NCI-H446 (cell line): Measurements from ENCODE around the gene ABCA3.
"Not testable (repeated sequence)": the region's sequence is repeated elsewhere in the genome, so short reads cannot be mapped to it uniquely, and the experiment has no call there.

Experiments used
- DNase-seq, 2 experiments: peaks; one replicate each; lab custom pipeline; 2025; lab: John Stamatoyannopoulos, UW

The ABCA3 gene

DNA sequence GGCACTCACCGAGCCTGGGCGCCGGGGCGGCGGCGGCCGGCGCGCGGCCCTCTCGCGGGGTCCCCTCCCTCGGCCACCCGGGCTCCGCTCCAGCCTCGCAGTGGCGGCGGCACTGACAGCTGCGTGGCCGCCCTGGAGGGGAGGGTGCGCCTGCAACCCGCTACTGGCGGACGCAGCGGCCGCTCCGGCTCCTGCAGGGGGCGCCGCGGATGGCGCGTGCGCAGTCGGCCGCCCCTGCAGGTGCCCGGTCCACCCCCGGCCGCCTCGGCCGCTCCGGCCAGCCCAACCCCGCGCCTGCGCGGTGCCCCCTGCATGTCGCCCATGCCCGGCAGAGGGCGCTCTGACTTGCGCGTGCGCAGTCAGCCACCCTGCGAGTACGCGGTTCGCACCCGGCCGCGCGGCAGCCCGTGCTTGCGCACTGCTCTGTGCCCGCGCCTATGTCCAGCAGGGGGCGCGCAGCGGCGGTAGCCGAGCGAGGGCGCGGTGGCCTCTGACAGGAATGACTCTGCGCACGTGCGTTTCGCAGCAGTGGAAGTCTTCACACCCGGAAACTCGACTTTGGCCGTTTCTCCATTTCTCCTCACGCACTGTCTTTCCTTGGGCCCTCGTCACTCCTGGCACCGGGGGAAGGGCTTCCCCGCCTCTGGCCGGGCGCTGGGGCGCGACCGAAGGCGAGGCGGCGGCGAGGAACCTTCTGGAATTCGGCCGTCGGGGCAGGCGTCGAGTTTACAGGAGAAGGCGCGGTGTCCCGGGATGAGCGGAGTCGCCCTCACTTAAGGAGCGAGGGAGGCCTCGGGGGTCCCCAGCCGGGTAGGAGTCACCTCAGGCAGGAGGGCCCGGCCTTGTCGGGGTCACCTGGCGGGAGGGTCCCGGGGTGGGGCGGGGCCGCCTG, at the start of gene ABCA3:
Gene ABCA3, minus strand, starts transcription at position 165 of the 892 bp plus-strand sequence. CDS start 14,262 bp downstream, outside the sequence.
- peak; percentile 79 to 97 for DNase-seq

DNA sequence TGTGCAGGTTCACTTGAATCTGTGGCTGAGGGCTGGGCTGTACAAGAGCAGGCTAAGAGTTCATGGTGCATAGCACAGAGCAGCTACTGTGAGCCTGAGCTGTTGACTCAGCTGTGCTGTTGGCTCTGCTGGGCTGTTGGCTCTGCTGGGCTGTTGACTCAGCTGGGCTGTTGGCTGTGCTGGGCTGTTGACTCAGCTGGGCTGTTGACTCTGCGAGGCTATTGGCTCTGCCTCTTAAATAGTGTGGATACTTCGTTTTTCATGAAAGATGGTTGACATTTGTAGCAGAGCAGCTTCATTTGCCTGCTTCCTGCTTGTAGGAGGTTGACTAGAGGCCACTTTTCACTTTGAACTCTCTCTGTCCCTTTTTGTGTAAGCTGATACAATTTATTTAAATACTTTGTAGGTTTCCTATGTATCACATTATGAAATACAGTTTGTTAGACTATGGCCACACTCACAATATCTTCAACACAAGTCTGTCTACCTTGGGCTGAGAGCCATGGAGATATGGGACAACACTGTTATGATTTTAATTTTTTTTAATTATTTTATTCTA, 48.4 kb upstream of the ABCA3 start:
- DNase-seq = peak in 1 of 2 experiments; percentile 25

DNA sequence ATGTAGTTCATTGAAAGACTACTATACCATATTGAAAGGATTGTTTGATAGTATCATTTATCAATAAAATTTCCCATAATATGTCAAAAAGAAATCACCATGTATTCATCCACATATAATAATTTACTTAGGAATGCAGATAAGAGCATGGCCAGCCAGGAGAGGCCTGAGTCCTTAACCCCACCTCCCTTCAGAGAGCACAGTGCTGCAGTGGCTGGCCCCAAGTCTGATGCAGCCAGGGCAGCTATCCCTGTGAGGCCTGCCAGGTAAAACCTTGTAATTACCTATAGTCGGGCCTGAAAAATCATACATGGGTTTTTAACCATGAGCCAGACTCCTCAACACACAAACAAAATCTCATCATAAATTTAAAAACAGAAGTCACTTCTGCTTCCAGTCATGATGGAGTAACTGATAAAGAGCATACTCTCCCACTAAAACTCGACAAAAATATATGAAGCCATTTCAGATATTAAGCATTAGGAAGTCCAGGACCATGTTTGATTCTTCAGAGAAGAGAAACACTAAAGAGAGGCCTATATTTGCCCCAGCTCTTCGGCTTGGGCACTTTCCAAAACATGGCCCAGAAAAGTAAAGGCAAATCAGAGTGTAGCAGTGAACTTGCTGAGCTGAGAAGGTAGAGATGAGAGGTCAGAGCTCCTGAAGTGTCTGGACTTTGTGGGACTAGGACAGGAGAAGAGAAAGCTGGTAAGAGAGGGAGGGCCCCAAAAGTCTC, 47.8 kb upstream of the ABCA3 start:
- no peak for DNase-seq

DNA sequence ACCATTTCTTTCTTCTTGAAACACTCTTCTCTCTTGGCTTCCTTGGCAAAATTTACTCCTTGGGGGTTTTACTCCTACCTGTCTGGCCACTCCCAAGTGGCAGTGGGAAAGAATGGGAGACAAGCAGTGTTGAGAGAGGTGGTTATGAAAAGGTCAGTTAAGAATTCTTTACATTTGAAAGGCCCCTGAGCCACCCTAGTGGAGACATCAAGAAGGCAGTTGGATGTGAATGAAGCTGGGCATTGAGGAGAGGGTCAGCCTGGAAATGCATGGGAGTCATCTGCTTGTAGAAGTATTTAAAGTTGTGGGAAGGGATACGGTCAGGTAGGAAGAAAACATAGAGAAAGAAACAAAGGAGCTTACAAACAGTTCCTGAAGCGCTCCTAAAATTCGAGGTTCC, 46.5 kb upstream of the ABCA3 start:
- DNase-seq = no peak

DNA sequence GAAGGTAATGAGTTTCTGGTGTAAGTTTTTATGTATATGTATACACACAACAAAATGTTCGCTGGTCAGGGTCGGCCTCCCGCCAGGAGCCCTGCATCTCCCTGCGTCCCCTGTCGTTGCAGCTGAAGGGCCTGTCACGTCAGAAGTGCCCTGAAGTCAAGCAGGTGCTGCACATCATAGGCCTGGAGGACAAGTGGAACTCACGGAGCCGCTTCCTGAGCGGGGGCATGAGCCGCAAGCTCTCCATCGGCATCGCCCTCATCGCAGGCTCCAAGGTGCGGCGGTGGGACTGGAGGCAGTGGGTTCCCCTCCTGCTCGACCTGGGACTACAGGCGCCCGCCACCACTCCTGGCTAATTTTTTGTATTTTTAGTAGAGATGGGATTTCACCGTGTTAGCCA, 45.5 kb upstream of the ABCA3 start:
- DNase-seq = not testable (repeated sequence)

DNA sequence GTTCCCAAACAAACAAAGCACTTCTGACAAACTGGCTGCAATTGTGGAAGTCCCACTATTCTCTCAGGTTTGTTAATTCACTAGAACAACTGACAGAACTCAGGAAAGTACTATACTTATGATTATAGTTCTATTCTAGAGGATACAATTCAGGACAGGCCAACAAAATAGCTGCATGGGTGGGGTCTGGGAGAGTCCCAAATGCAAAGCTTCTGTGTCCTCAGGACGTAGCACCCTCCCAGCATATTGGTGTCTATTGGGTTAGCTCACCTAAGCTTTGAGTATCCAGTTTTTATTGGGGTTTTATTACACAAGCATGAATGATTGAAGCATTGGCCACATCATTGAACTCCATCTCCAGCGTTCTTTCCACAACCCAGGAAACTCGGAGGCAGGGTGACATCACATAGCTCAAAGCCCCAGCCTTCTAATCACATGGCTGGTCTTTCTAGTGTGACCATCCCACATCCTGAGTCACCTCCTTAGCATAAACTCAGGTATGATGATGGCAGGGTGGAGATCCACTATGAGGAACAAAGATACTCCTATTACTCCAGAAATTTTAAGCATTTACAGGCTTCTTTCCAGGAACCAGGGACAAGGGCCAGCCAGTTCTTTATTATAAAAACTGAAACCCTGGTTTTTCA, 44.8 kb upstream of the ABCA3 start:
- DNase-seq = no peak

DNA sequence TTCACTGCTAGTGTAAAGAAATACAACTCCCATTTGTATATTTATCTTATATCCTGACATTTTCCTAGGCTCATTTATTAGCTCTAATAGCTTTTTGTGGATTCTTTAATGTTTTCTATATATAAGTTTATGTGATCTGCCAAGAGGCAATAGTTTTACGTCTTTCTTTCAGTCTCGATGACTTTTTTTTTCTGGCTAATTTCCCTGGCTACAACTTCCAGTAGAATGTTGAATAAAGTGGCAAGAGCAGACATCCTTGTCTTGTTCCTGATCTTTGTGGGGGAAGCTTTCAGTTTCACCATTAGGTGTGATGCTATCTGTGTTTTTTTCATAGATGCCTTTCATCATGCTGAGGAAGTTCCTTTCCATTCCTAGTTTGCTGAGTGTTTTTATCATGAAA, 43.9 kb upstream of the ABCA3 start:
- no peak for DNase-seq

DNA sequence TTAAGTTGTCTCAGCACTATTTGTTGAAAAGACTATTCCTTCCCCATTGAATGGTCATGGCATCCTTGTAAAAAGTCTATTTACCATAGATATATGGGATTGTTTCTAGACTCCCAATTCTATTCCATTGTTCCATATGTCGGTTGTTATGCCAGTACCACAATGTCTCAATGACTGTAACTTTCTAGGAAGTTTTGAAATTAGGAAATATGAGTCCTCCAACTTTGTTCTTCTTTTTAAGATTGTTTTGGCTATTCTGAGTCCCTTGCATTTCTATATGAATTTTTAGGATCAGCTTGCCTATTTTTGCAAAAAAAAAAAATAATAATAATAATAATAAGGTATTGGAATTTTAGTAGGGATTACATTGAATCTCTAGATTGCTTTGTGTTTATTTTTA, 43.0 kb upstream of the ABCA3 start:
- DNase-seq = no peak

DNA sequence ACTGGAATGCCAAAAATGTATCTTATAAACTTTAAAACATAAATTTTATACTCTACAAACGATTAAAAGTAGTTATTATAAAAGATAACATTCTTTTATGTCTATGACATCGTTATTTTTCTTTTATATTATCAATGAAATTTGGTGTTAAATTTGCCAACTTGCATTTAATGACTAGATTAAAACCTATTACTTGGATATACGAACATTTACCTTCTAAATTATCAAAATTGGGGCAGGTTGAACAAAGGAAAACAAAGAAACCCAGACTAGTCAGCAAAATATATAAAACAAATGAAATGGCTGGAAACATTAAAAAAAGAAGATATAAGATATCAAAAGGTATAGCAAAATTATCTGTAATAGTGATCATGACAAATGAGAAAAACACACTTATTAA, 34.1 kb upstream of the ABCA3 start:
- no peak for DNase-seq

DNA sequence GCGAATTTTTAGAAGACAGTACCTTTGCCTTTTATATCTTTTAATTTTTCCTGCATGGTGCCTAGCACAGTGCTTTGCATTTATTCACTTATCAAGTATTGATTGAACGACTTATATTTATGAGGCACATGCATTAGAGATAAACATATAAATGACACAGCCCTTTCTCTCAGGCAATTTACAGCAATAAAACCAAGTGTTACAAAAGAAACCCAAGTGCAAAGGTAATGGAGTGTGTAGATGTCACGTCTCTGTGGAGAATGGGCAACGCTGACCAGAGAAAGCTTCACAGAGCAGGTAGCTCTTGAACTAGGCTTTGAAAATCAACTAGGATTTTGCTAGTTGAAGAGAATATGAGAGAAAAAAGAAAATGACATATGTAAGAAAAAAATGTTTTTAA, 32.6 kb upstream of the ABCA3 start:
- DNase-seq = no peak

DNA sequence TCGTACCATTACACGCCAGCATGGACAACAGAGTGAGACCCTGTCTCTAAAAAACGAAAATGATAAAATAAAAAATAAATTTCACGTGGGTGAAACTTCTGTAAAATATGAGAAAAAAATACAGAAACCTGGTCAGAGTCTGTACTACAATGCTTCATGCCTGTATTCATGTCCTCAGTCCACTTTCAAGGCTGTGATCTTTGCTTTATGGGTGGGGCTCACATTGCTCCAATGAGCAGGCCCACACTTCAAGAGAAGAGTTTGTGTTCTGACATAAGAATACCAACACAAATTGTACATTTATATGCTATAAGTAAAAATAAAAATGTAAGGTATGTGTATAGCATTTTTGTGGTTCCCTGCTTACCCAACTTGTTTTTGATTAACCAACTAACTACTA, 32.2 kb upstream of the ABCA3 start:
- no peak for DNase-seq

DNA sequence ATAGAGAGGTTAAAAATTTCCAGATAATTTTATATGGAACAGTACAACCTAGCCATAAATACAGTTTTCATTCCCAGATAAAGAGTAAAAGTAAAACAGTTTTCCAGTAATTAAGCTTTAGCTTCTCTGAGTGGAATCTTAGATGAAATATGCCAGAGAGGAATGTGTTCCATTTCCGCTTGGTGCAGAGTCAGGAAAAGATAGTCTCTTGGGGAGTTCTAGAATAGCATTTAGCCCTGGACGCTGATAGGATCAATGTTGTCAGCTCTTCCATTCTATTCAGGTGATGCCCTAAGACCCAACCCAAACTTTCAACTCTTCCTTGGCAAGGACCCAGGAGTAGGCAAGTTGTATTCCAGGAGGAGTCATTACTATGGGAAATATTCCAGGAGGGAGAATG, 30.9 kb upstream of the ABCA3 start:
- no peak for DNase-seq

DNA sequence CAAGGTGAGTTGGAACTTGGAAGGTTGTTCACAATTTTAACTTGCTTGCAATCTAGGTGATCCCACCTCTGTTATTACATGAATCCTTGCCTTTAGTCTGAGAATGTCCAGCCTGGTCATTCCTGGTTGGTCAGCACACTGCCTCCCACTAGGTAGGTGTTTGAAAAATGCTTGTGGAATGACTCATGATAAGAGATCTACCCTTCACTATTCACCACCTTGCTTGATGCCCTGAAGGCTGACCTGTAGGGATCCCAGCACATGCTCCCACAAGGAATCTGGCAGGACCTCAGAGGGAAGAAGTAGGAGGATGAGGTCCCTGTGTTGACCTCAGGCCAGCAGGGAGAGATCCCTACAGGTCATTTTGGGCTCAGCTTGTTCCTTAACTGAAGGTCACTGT, 30.2 kb upstream of the ABCA3 start:
- DNase-seq = no peak

DNA sequence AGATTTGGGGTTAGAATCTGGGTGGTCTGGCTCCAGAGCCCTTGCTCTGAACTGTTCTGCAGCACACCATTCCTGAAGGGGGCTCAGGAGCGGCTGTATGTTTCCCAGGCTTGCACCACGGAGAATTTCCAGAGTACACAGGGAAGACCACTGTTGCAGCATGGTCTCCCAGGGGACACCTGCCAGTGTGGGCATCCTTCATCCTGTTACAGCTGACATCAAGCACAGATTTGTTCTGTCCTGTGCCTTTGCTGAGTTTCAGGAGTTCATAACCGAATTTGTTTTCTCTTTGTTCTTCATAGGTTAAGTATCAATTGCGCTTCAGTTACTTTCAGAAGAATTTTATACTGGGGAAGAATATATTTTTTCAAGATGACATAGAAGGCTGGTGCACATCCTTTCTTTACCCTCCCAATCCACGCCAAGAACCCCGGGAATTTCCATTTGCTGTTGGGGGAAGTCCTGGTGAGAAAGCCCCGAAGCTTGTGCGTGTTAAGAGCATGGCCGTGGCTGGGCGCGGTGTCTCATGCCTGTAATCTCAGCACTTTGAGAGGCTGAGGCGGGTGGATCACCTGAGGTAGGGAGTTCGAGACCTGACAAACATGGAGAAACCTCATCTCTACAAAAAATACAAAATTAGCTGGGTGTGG, 26.3 kb upstream of the ABCA3 start:
- DNase-seq = no peak

DNA sequence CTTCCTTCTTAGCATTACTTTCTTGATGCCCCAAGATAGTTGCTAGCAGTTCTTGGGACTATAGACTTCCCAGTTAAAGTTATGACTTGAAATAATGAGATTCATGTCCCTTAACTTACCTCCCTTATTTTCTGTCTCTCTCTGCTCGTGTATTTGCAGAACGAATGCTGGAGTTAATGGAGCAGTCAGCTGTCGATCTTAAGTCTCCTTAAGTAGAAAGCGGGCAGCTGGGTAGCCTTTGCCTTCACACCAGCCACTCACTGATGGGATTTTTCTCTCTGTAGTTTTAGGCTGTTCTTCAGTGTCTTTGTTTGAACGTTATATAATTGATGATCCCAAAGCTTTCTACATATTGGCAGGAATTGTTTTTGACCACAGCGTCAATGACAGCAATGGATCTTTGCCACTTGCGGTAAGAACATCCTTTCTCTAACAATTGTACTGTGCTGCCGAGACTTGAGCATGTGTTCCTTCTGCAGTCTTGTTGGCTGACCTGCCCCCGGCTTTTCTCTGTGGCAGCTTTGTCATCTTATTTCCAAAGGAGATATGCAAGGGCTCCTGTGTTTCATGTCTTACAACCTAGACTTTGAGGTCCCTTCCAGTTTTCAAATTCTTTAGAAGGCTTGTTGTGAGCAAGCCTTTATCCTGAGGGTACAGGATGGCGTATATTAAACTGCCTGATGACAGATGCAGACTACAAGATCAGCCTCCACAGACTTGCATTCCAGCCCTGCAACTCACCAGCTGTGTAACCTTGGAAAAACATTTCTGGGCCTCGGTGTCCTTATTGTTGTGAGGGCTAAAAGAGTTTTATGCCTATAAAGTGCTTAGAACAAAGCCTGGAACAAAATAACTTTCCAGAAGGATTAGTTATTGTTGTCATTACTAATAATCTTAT, 25.1 kb upstream of the ABCA3 start:
- no peak for DNase-seq

DNA sequence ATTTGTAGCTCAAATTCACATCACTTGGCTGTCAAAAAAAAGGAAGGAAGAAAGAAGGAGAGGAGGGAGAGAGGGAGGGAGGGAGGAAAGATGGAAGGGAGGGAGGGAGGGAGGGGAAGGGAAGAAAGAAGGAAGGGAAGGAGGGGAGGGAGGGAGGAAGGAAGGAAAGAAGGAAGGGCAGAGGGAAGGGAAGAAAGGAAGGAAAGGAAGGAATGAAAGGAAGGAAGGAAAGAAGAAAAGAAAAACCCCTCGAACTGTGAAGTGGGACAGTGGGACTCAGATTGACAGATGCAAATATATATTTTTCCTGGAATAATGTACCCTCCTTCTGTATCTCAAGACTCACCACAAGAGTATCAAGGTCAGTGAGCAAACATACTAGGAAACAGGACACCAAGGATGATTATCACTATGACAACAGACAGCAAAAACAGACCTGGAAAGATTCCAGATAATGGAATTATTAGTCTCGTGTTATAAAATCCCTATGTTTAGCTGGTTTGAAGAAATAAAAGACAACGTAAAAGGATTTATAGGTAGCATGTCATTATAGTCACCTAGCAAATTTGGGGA, 24.2 kb upstream of the ABCA3 start:
- no peak for DNase-seq

DNA sequence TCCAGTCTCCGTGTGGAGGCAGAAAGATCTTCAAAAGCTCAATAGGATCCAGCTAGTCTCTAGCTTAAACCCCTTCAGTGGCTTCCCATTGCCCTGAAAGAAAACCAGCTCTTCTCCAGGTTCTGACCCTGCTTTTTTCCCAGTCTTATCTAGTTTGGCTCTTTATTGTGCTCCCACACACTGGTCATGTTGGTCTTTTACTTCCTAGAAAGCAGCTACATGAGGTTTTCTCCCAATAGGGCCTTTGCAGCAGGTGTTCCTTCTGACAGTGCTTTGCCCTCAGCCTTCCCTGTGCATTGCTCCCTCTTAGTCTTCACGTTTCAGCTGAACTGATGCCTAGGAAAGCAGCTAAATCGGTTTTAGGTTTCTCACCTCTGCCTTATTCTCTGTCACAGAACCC, 21.7 kb upstream of the ABCA3 start:
- no peak for DNase-seq

DNA sequence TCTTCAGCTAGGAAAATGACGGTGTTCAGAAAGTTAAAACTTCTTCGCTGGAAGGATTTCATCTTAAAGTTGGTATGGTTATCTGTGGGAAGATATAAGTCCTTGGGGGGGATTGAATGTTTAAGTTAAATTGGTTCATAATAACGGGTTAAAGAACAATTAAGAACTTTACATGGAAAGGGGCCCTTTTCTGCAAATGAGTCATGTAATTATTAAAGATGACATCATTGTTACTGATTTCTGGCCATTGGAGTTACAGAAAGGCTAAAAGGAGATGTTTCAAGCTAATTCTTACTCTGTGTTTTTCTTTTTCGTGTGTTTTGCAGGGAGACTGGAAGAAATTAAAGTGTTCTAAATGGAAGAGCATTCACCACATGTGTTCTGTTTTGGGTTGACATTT, 20.6 kb upstream of the ABCA3 start:
- DNase-seq = no peak

DNA sequence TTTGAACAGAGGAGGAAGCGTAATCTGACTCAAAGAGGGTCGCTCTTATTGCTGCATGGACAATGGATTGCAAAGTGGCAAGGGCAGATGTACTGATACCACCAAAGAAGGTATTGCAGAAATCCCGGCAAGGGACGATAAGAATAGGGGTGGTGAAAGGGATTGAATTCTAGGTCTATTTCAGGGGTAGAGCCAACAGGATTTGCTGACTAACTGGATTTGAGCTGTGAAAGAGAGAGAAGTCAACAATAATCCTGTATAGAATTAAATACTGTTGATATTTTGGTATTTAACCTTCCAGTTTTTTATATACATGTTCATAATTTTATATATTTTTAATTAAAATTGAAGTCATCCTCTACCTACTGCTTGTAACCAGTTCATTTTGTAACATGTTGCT, 19.4 kb upstream of the ABCA3 start:
- DNase-seq = no peak

DNA sequence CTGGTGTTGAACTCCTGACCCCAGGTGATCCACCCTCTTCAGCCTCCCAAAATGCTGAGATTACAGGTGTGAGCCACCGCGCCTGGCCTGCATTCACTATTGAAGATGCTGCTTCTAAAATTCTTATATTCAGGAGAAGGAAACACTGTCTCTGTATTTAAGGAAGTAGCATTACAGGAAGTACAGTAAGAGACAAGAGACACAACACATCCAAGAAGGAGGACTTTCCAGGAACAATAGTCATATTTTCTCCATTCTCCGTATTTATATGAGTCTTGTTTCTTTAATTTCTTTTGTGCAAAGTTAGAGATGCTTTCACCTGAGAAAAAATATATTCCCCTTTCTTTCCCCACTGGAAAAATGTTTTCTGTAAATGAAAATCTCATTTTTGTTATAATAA, 18.3 kb upstream of the ABCA3 start:
- no peak for DNase-seq

DNA sequence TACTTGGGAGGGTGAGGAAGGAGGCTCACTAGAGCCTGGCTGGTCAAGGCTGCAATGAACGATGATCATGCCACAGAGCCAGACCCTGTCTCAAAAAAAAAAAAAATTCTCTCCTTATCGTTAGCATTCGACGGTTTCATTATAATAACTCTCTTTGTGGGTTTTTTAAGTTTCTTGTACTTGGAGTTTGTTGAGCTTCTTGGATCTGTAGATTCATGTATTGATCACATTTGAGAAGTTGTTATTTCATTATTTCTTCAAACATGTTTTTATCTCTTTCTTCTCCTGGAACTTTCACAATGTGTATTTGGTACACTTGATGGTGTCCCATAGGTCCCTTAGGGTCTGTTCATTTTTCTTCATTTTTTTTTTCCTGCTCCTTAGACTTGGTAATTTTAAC, 16.8 kb upstream of the ABCA3 start:
- no peak for DNase-seq
